HG02759 (cell line): ENCODE measurements around the gene GIT2.
"Not testable (repeated sequence)": the region's sequence is repeated elsewhere in the genome, so short reads cannot be mapped to it uniquely, and the experiment has no call there.

ENCODE experiments used
- ATAC-seq: cut with Tn5 transposase; IDR thresholded peaks from one replicate; pipeline ENCODE4 v1.9.1; 2021; ENCODE audit warnings: mild to moderate bottlenecking, moderate library complexity; ENCODE audit not compliant: unreplicated experiment

Gene GIT2

DNA sequence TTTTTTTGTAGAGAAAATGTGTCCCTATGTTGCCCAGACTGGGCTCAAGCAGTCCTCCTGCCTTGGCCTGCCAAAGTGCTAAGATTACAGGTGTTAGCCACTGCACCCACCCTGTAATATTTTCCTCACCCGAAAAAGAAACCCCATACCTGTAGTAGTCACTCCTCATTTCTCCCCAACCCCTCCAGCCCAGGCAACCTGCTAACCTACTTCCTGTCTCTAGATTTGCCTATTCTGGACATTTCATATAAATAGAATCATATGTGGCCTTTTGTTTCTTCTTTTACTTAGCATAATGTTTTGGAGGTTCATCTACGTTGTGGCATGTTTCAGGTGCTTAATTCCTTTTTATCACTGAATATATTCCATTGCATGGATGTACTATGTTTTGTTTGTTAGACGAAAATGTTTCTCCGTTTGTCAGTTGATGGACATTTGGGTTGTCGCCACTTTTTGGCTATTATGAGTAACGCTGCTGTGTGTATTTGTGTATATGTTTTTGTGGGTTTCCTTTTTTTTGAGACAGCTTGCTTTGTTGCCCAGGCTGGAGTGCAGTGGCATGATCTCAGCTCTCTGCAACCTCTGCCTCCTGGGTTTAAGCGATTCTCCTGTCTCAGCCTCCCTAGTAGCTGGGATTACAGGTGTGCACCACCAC lies 9.3 kb upstream of the GIT2 start:
- ATAC-seq: peak; percentile 70

DNA sequence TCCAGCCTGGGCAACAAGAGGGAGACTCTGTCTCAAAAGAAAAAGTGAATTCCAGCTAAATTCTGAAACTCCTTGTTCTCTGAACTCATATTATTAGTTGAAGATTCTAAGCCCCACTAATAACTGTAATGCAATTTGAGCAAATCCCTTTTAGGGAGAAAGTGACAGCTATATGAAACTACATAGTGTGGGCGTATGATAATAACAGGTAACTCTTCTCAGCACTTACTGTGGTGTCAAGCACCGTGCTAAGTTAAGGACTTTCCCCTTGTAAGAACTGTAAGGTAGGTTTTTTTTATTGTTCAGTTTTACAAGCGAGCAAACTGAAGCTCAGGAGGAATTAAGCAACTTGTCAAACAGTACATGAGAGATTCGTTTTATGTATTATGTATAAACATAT lies 8.4 kb upstream of the GIT2 start:
- ATAC-seq: peak; percentile 52

GRCh38 chr12:110002676-110003515 lies 6.7 kb upstream of the GIT2 start:
- no peak for ATAC-seq

GRCh38 chr12:110001596-110001995 lies 5.4 kb upstream of the GIT2 start:
- ATAC-seq: no peak

- ATAC-seq: no peak
These were observed 3.9 kb upstream of the GIT2 start for GRCh38 chr12:109999983-110000505.

GRCh38 chr12:109999649-109999971 lies 3.4 kb upstream of the GIT2 start:
- no peak for ATAC-seq

GRCh38 chr12:109998904-109999648 lies 2.9 kb upstream of the GIT2 start, which contains the start of gene ANKRD13A:
Gene ANKRD13A, plus strand, starts transcription at chr12:109999430. Its CDS starts 259 bp downstream, at chr12:109999689.
- ATAC-seq: peak; percentile 54

DNA sequence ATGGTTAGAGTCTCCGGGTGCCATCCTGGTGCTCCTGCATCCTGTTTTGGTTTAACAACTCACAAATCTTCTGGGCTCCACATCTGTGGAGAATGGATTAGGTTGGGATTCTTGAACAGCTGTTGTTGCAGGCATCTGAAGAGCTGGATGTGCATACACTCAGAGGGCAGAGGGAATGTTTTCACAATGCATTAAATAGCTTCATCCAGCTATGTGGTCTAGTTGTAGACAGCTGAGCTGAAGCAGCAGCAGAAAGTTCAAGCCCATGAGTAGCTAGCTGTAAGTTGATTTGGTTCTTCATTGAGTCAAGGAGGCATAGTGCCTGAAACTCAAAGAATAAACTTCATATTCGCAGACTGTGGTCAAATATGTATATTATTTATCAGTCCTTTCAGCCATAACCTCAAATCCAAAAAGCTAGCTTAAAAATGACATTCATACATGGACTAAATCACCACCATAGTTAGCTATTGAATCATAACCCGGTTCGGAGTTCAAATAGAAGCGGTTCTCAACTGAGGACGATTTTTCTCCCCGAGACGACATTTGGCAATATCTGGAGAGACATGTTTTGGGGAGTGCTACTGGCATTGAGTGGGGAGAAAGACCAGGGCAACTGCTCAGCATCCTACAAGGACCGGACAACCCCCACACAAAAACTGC lies 2.2 kb upstream of the GIT2 start:
- no peak for ATAC-seq

DNA sequence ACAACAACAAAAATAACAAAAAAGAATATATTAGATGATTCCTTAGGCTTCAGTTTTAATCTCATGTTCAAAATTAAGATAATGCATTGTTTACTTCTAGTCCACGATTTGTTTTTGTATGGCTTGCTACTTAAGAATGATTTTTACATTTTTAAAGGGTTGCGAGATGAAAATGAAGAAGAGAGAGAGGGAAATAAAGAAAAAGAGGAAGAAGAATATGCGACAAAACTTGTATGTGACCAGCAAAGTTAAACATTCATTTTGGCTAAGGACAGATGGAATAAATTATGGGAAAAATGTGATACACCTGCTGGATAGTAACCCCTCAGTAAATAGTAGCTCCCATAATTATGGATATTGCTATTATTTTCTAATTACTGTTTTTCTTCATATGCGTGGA lies 1.2 kb upstream of the GIT2 start:
- no peak for ATAC-seq

GRCh38 chr12:109996483-109996853 lies 300 bp upstream of the GIT2 start:
- no peak for ATAC-seq

GRCh38 chr12:109995361-109995685 lies 845 bp downstream of the GIT2 start:
- ATAC-seq: no peak

DNA sequence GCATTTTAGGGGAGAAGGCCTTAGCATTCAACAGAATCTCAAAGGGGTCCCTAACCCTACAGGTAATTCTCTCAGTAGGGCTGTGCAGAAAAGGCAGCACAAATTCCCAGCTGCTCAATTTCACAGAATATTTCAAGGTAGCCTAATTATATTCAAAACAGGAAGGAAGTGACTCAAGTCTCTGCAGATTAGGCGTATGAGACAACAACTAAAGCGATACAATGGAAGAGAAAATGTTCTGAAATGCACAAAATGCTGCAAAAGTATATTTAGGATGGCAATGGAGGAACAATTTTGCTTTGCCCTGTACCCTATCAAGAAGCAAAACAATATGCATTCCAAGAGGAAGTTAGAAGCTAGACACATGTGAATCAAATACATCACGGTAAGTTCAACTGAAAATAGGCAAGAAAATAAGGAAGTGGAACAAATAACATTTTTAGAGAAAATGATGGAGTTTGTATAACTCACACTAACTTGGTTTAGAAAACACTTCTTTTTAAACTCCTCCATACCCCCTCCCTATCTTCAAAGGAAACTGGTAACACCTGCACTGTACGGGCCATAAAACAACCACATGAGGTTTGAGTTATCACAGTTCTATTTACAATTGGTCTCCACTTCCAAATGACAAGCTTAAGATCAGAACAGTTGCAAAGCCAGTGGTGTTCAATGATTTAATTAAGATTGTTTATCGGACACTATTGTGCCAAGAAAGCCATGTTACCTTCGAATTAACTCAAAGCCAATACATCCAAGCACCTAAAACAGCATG lies 1.6 kb downstream of the GIT2 start:
- no peak for ATAC-seq

GRCh38 chr12:109993091-109993490 lies 3.1 kb downstream of the GIT2 start:
- no peak for ATAC-seq

DNA sequence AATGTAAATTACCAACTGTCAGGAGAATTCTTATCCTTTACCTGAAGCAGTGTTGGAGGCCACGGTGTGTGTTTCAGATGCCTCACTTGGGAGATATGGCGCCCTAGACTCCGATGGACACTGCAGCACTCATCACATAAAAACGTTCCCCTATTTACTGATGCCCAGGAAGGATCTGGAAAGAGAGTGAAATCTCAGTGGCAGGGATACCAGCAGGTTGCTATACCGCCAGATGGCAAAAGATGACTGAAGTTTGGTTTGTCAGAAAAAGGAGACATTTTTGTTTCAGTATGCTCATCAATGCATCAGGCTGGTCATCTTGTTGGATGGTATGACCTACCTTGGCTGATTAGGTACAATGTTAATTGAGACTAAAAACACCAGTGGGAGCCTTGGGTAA lies 4.6 kb downstream of the GIT2 start:
- no peak for ATAC-seq

DNA sequence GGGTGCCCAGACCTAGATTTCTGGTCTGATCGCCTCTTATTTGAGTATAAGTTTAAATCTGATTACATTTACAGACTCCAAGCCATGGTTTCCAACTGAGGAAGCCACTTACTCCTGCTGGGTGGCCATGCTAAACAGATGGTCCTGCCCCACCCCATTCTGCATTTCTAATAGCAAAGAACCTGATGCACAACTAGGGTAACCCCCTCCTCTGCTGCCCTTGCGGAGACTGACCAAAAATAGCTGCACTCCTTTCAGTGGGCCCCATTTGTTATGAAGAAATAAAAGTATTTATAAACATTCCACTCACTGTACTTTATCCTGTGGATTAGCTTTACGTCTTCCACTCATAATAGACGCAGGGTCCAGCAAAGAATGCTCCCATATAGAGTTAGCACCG lies 6.8 kb downstream of the GIT2 start:
- no peak for ATAC-seq

- ATAC-seq: no peak
These were observed 7.3 kb downstream of the GIT2 start for GRCh38 chr12:109988903-109989302.

DNA sequence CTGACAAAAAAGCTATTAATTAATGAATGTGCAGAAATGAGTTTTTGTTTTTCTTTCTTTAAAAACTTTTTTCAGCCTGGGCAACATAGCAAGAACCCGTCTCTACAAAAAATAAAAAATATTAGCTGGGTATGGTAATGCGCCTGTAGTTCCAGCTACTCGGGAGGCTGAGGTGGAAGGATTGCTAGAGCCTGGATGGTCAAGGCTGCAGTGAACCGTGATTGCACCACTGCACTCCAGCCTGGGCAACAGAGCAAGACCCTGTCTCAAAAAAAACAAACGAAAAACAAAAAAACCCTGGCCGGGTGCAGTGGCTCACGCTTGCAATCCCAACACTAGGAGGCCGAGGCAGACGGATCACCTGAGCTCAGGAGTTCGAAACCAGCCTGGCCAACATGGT lies 7.9 kb downstream of the GIT2 start:
- no peak for ATAC-seq

DNA sequence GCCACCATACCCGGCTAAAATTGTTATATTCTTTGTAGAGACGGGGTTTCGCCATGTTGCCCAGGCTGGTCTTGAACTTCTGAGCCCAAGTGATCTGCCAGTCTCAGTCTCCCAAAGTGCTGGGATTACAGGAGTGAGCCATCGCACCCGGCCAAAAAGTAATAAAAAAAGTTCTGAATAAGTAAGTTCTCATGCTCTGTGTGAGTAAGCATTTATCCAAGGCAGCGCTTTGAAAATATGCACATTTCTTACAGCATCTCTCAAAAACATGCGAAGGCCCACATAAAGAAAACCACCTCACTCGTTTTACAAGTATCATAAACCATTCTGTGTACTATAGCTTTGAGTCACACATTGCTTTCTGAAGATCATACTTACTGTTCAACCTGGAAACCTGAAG lies 8.6 kb downstream of the GIT2 start:
- ATAC-seq: no peak

GRCh38 chr12:109986236-109986635 lies 9.9 kb downstream of the GIT2 start:
- ATAC-seq: not testable (repeated sequence)

- ATAC-seq: no peak
These were observed 12.6 kb downstream of the GIT2 start for GRCh38 chr12:109983432-109984142.
